ENCODE data around the gene ZNF485.
A peak's percentile ranks its signal among the peaks of the same experiment; 100 is the strongest.
"Not testable (repeated sequence)": the region's sequence is repeated elsewhere in the genome, so short reads cannot be mapped to it uniquely, and the experiment has no call there.

The ZNF485 gene

GRCh38 chr10:43605850-43606322 lies 352 bp upstream of the ZNF485 start:
- DNase-seq (ENCODE audit: low read depth, low spot score) = no peak

- DNase-seq (ENCODE audit: low read depth, low spot score) = no peak
Measured at GRCh38 chr10:43607199-43607573, 948 bp downstream of the ZNF485 start.

- no peak for DNase-seq (ENCODE audit: low read depth, low spot score)
Measured at GRCh38 chr10:43610636-43611035, 4.4 kb downstream of the ZNF485 start.

DNA sequence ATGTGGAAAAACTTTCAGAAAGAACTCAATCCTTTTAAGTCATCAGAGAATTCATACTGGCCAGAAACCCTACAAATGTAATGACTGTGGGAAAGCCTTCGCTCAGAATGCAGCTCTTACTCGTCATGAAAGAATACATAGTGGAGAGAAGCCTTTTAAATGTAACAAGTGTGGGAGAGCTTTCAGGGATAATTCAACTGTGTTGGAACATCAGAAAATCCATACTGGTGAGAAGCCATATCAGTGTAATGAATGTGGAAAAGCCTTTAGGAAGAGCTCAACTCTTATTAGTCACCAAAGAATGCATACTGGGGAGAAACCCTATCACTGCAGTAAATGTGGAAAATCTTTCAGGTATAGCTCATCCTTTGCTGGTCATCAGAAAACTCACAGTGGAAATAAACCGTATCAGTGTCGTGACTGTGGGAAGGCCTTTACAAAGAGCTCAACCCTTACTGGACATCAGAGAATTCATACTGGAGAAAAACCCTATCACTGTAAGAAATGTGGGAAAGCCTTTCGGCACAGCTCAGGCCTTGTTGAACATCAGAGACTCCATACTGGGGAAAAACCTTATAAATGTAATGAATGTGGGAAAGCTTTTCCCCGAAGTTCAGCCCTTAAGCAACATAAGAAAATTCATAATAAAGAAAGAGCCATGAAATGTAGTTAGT lies 10.6 kb downstream of the ZNF485 start:
- no peak for DNase-seq (ENCODE audit: low read depth, low spot score)

- DNase-seq (ENCODE audit: low read depth, low spot score) = no peak
Measured at GRCh38 chr10:43619368-43619767, 13.1 kb downstream of the ZNF485 start.

GRCh38 chr10:43622038-43622437 lies 15.8 kb downstream of the ZNF485 start:
- no peak for DNase-seq (ENCODE audit: low read depth, low spot score)

DNA sequence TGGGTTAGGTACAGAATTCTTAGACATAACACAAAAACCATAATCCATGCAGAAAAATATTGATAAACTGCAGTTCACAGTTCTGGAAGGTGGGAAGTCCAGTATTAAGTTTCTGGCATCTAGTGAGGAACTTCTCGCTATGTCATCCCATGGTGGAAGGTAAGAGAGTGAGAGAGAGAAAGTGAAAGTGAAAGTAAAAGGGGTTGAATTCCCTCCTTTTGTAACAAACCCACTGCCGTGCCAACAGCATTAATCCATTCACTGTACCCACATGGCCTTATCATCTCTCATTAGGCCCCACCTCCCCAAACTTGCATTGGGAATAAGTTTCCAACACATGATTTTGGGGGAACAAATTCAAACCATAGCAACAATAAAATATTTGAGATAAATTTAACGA lies 17.1 kb downstream of the ZNF485 start:
- no peak for DNase-seq (ENCODE audit: low read depth, low spot score)

- no peak for DNase-seq (ENCODE audit: low read depth, low spot score)
Measured at GRCh38 chr10:43627942-43628341, 21.7 kb downstream of the ZNF485 start.

GRCh38 chr10:43628956-43629355 lies 22.7 kb downstream of the ZNF485 start:
- DNase-seq (ENCODE audit: low read depth, low spot score) = no peak

GRCh38 chr10:43635816-43636215 lies 29.6 kb downstream of the ZNF485 start:
- not testable (repeated sequence) for DNase-seq (ENCODE audit: low read depth, low spot score)

DNA sequence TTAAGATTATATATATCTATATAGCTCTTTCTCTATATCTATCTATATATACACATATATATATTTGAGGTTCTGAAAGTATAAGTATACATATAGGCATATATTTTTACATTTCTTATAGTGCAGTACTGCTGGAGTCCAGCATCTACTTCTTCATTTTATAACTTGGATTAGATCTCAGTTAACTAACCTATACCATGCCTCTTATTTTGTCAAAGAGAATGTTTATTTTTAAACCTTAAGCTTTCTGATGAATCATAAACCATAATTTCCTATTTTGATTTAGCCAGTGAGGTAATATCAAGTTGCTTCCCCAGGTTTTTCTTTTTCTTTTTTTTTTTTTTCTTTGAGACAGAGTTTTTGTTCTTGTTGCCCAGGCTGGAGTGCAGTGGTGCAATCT lies 34.4 kb downstream of the ZNF485 start:
- no peak for DNase-seq (ENCODE audit: low read depth, low spot score)

DNA sequence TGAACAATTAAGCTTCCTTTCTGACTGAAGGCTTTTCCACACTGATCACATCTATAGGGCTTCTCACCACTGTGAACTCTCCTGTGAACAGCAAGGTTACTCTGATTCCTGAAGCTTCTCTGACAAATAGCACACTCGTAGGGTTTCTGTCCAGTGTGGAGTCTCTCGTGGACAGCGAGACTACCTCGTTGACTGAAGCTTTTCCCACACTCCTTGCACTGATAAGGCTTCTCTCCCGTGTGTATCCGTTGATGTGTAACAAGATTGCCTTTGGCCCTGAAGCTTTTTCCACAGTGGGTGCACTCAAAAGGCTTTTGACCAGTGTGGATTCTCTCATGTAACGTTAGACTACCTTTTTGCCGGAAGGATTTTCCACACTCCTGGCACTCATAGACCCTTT lies 38.0 kb downstream of the ZNF485 start:
- no peak for DNase-seq (ENCODE audit: low read depth, low spot score)

GRCh38 chr10:43645866-43646265 lies 39.6 kb downstream of the ZNF485 start:
- DNase-seq (ENCODE audit: low read depth, low spot score) = no peak

DNA sequence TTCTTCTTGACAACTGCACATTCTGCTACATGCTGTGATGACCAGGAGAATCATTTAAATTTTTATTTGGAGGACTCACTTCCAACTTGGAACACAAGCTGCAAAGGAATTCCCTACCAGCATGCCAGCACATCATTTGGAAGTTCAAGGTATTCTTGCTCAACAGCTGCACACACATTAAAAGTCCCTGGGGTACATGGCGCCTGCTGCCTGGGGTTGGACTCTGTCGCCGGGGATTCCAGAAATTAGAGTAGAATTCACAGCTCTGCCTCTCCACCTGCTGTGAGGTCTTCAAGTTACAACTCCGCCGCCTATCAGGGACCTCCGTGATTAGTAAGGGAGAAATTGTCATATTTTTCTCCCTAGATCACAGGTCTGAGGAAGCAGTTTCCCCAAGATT lies 41.3 kb downstream of the ZNF485 start:
- DNase-seq (ENCODE audit: low read depth, low spot score) = no peak

- DNase-seq (ENCODE audit: low read depth, low spot score) = no peak
Measured at GRCh38 chr10:43648095-43648397, 41.8 kb downstream of the ZNF485 start.

GRCh38 chr10:43648398-43649184 lies 42.4 kb downstream of the ZNF485 start, which contains the start of gene ZNF32:
Gene ZNF32 (minus strand): TSS chr10:43648881. CDS start chr10:43646133, 2,748 bp downstream.
- peak; percentile 54 for DNase-seq (ENCODE audit: low read depth, low spot score)

DNA sequence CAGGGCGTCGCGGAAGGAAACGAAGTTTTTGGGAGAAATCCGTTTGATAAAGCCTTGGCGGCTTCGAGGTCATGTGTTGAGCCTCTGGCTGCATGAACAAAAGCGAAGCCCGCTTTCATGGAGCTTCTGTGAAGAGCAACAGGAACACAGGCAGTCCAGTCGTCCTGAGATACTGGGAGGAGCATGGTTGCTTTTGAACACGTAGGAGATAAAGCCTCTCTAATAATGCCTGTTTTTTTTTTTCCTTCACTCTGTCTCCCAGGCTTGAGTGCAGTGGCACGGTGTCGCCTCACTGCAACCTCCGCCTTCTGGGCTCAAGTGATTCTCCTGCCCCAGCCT lies 42.9 kb downstream of the ZNF485 start:
- no peak for DNase-seq (ENCODE audit: low read depth, low spot score)

GRCh38 chr10:43653746-43654145 lies 47.5 kb downstream of the ZNF485 start:
- no peak for DNase-seq (ENCODE audit: low read depth, low spot score)

GRCh38 chr10:43655311-43655710 lies 49.1 kb downstream of the ZNF485 start:
- DNase-seq (ENCODE audit: low read depth, low spot score) = no peak

GRCh38 chr10:43658227-43658626 lies 52.0 kb downstream of the ZNF485 start:
- DNase-seq (ENCODE audit: low read depth, low spot score) = no peak

- DNase-seq (ENCODE audit: low read depth, low spot score) = no peak
Measured at GRCh38 chr10:43665054-43665453, 58.8 kb downstream of the ZNF485 start.

DNA sequence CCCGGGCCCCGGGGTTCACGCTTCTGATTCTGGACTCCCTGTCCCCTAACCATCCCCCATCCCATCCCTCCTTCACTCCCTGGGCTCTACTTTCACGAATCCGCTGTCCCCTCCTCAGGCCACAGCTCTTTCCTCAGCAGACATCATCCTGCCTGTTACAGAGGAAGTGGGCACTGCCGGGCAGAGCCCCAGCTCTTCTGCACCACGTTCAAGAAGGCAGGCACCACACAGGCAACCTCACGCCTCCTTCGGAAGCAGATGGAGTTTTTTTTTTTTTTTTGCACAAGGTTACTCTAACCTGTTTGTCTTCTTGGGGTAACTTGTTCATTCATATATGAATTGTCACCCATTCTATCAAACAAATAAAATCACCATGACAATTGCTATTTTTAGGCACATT lies 60.3 kb downstream of the ZNF485 start:
- no peak for DNase-seq (ENCODE audit: low read depth, low spot score)

GRCh38 chr10:43667317-43667731 lies 61.1 kb downstream of the ZNF485 start:
- no peak for DNase-seq (ENCODE audit: low read depth, low spot score)
